ENCODE results near the gene CC2D1A.

DNA sequence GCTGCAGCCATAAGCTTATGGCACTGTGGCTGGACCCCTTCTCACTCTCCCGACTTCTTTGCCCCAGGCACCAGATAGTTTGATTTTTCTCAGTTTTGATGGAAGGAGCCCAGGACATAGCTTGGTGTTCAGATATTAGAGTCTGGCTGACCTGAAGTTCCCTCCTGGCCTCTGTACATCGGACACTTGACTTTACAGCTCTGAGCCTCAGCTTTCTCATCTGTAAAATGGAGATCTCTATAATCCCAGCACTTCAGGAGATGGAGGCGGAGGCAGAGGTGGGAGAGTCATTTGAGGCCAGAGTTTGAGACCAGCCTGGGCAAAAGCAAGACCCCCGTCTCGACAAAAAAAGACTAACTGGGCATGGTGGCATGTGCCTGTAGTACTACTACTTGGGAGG is 909 bp downstream of the CC2D1A start:
- TF ChIP-seq POLR2A (IDR thresholded peaks at IDR 0.05) (no peak), CTCF (IDR thresholded peaks at IDR 0.05) (no peak)

All from prostate gland (tissue), 2 donors.